Right cardiac atrium (tissue), 5 donors: Measurements from ENCODE around the gene VMP1. TPM values are rescaled to one million over a fixed set of nuclear protein-coding genes. Genes with fewer than 3 reads are reported as not detected.
"Not testable (repeated sequence)": the region's sequence is repeated elsewhere in the genome, so short reads cannot be mapped to it uniquely, and the experiment has no call there.

Source experiments
- ATAC-seq, 2 donors: fragments of 200-7000 bp; cut with Tn5 transposase; one replicate each; pipeline versions ENCODE4 v1.8.0 to v1.9.1; 2020; ENCODE audit warnings: moderate library complexity in 2 of 2, mild to moderate bottlenecking in 1 of 2
- DNase-seq, 3 donors: peaks; one replicate each; pipeline ENCODE4 v3.0.0-alpha.2; 2020
- H3K27ac ChIP-seq: one replicate; pipeline ENCODE4 v1.5.1; 2013; ENCODE audit warnings: mild to moderate bottlenecking, low read length, control low read depth, moderate library complexity
- H3K27me3 ChIP-seq: one replicate; pipeline ENCODE4 v1.6.1; 2013; ENCODE audit not compliant: control insufficient read depth, insufficient read depth
- H3K4me1 ChIP-seq: one replicate; pipeline ENCODE4 v1.6.1; 2013; ENCODE audit warnings: low read length; ENCODE audit not compliant: control insufficient read depth, insufficient read depth
- H3K4me3 ChIP-seq: one replicate; pipeline ENCODE4 v1.5.1; 2013; ENCODE audit warnings: low read length, control low read depth
- H3K9me3 ChIP-seq: one replicate; pipeline ENCODE4 v1.6.1; 2013; ENCODE audit warnings: low read length; ENCODE audit not compliant: control insufficient read depth
- WGBS: extraction: QIAGEN DNeasy Blood & Tissue Kit; methylation state at CpG from one replicate; pipeline ENCODE4 v1.1.7; 2013; 5-methylcytosine and 5-hydroxymethylcytosine counted together
- intact Hi-C, 4 donors: fragments of 100-400 bp; cut with DNase I; formaldehyde crosslinking; loops; one replicate each; pipeline versions ENCODE4 v1.11.0 to v1.14.0; 2022 to 2023
- polyA plus RNA-seq: library from polyadenylated mRNA; stranded (reverse); fragments of 200-250 nt; gene quantifications from one replicate; pipeline ENCODE4 v1.2.3, GENCODE V29; 2013
- total RNA-seq, 4 donors: library from RNA; stranded (reverse); fragmentation: NEBNext Ultra II Directional; extraction: Animal tissue kit (Norgen Biotek cat#: 25700); gene quantifications; one replicate each; pipeline ENCODE4 v1.2.1, GENCODE V29; 2021
- donor health status: healthy with polysubstance abuse.
- donor health status: DM: no; HTN: yes; CAD: no.
- donor health status: DM: no; HTN: no; CAD: no.
- donor health status: DM: no; HTN: yes; CAD: no; lungs with severe emphysema.
- donor health status: DM: yes; HTN: yes; CAD: no.

The VMP1 gene
- total and polyA plus RNA-seq, 5 donors = 60.7 to 106 (median 68.3) TPM

DNA sequence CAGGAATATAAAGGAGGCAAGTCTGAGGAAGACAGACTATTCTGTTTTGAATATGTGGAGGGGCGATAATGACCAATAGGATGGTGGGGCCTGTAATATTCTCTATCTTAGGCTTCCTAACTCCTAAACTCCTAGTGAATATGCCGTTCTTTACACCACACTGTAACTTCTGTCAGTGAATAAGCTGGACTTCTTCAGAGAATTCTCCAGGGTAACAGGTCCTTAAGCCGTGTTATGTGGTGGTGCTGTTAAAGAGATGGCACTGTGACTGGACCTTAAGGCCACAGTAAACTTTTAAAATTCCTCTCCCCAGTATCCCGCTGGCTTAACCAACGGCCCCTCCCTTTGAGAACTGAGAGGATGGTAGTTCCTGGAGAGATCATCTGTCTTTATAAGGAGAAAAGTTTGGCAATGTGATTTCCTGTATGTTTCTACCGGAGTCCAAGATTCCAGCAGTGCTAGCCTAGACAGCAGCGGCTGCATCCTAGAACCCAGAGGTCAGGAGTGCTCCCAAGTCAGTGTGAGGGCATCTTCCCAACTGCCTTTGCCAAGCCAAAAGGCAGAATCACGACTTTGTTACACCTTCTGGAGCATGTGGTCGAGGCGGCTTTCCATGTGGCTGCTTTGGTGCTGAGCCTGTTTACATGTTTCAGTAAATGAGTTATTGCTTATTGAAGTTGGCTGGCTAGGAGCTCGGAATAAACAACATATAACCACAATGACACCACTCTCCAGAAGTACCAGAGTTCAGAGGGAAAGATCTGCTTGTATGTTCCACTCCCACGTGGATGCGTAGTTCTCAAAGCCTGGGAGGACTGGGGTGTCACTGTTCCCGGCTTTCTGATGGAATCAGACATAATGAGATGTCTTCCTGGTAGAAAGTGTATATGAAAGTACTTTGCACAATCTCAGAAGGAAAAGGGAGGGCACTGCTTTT lies 144.3 kb downstream of the VMP1 start:
- no peak overlapping the region for H3K4me3 ChIP-seq
- WGBS = 54% methylated on average over 14 of the region's 14 CpGs
- no peaks in the 10 kb centered on the region for H3K27me3 ChIP-seq
- H3K9me3 ChIP-seq = no peaks in the 10 kb centered on the region
- ATAC-seq (peak in 1 of 2 donors; percentile 8), DNase-seq (peak in 1 of 3 donors; percentile 58)
- H3K27ac ChIP-seq = no peak overlapping the region
- H3K4me1 ChIP-seq = peaks cover 2% of the 10 kb centered on the region
- intact Hi-C loops = no loop called here

DNA sequence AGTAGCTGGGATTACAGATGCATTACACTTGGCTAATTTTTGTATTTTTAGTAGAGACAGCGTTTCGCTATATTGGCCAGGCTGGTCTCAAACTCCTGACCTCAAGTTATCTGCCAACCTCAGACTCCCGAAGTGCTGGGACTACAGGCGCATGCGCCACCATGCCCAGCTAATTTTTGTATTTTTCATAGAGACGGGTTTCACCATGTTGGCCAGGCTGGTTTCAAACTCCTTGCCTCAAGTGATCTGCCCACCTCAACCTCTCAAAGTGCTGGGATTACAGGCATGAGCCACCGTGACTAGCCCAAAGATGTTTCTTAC lies 145.4 kb downstream of the VMP1 start:
- ATAC-seq, H3K4me3 ChIP-seq, H3K4me1 ChIP-seq, H3K9me3 ChIP-seq, H3K27me3 ChIP-seq, H3K27ac ChIP-seq, DNase-seq, intact Hi-C loops: not testable (repeated sequence)
- 97% methylated on average over 7 of the region's 7 CpGs for WGBS

DNA sequence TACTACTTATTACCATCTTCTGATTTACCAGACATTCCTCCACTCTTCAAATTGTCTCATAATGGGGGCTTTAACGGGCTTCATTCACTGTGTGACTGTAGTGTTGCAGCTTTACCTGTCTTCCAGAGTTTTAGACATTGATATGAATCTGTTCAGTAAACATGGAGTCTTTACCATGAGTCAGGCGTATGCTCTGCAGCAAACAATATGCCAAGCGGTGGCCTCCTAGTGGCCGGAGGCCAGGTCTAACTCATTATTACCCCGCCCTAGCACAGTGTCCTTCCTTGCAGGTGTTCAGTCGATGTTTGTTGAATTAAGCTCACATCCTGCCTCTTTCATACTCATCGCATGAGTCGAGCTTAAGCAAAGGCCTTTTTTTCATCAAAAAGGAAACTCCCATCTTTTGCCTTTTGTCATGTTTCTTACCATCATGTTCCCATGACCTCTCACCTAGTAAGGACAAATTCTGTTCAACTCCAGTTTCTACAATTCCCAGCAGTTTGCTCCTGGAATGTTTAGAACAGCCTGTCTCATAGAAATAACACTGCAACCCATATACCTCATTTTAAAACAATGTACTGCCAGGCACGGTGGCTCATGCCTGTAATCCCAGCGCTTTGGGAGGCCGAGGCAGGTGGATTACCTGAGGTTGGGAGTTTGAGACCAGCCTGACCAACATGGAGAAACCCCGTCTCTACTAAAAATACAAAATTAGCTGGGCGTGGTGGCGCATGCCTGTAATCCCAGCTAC lies 145.9 kb downstream of the VMP1 start:
- no peak overlapping the region for H3K27ac ChIP-seq
- 75% methylated on average over 14 of the region's 14 CpGs for WGBS
- ATAC-seq = peak in 1 of 2 donors; percentile 45
- H3K27me3 ChIP-seq = no peaks in the 10 kb centered on the region
- no peaks in the 10 kb centered on the region for H3K9me3 ChIP-seq
- intact Hi-C loops = no loop called here
- DNase-seq = no peak
- peaks cover 2% of the 10 kb centered on the region for H3K4me1 ChIP-seq
- no peak overlapping the region for H3K4me3 ChIP-seq

DNA sequence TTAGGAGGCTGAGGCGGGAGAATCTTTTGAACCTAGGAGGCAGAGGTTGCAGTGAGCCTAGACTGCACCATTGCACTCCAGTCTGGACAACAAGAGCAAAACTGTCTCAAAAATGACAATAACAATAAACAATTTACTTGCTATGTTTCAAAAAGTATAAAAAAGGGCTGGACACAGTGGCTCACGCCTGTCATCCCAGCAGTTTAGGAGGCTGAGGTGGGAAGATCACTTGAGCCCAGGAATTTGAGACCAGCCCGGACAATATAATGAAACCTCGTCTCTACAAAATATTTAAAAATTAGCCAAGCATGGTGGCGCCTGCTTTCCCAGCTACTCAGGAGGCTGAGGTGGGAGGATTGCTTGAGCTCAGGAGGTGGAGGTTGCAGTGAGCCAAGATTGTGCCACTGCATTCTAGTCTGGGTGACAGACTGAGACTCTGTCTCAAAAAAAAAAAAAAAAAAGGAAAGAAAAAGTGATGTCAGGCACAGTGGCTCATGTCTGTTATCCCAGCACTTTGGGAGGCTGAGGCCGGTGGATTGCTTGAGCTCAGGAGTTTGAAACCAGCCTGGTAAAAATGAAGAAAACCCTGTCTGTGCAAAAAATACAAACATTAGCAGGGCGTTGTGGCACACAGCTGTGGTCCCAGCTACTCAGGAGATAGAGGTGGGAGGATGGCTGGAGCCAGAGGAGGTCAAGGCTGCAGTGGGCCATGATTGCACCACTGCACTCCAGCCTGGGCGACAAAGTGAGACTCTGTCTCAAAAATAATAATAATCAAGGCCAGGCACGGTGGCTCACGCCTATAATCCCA lies 146.7 kb downstream of the VMP1 start:
- H3K27ac ChIP-seq, ATAC-seq, H3K4me1 ChIP-seq, intact Hi-C loops, H3K4me3 ChIP-seq, H3K27me3 ChIP-seq, DNase-seq, H3K9me3 ChIP-seq: not testable (repeated sequence)
- WGBS = 94% methylated on average over 10 of the region's 10 CpGs

DNA sequence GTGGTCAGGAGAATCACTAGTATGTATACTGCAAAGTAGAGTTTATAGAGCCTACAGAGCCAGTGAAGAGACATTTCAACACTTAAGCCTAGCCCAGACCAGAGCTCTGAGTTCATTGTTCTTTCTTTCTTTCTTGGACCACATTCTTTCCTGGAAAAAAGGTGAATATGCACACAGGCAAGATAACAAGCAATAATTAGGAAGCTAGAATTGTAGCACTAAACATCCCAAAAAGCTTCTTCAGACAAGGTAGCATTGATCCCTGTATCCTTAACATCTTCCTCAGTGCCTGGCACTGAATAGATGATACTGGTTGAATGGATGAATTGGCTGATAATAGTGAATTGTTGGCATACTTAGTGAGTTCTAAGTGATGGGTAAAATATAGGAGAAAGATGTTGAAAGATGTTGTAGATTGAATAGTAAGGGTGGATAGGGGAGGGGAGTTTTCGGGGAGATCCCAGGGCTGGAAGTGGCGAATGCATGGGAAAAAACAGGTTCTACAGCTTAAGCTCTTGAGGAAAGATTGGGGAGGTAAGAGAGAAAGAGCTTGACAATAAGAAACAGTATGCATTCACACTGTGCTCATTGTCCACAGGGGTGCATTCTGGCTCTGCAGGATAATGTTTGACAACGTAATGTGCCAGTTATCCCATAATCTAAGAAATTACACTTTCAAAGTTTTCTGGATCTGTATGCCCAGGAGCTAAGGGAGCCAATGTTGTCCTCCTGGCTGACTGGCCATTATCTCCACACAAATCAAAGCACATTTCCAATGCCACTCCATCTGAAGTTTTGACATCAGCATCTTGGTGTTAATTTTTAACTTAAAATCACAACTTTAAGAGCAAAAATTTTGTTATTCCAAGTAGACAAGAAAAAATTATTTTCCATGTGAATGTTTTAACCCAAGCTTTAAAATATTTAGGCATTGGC lies 149.7 kb downstream of the VMP1 start:
- 89% methylated on average over 3 of the region's 3 CpGs for WGBS
- no peaks in the 10 kb centered on the region for H3K27me3 ChIP-seq
- intact Hi-C loops = no loop called here
- ATAC-seq (no peak), DNase-seq (no peak)
- H3K4me3 ChIP-seq = no peak overlapping the region
- H3K9me3 ChIP-seq = no peaks in the 10 kb centered on the region
- no peak overlapping the region for H3K27ac ChIP-seq
- H3K4me1 ChIP-seq = no peaks in the 10 kb centered on the region

DNA sequence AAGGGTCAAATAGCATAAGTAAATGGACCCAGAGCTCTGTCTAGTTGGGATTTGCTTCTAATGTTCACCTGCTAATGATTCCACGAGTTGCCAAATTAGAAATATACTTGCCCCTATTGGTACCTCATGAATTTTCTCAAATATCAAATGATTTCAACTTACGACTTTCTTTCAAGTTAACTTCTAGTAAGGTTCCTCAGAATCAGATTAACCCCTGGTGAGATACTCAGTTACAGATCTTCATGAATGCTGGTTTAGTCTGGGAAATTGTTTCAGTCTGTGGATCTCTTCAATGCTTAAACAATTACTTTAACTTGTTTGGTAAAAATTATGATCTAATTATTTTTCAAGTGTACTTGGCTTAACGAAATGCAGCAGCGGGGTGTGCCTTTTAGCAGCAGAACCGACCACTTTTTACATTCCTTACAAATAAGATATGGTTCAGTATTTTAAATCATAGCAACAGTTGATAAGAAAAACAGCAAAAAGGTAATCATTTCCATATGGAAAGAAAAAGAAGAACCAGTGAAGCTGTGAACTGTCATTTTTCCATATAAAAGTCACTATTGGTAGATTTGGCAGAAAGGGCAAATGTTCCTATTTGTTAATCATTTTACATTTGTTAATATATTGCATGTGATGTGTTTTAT lies 150.8 kb downstream of the VMP1 start:
- intact Hi-C loops = no loop called here
- ATAC-seq = no peak
- 80% methylated on average over 5 of the region's 5 CpGs for WGBS

DNA sequence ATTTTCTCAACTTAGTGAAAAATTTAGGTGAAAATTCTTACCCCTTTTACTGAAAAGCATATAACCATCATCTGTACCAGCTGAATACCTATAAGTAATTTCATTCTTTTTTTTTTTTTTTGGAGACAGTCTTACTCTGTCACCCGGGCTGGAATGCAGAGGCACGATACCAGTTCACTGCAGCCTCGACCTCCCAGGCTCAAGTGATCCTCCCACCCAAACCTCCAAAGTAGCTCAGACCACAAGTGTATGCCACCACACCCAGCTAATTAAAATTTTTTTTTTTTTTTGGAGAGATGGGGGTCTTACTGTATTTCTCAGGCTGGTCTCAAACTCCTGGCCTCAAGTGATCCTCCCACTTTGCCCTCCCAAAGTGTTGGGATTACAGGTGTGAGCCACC lies 151.5 kb downstream of the VMP1 start:
- WGBS = 70% methylated on average over 3 of the region's 3 CpGs
- Histone ChIP-seq H3K4me3 (no peak overlapping the region), H3K27me3 (no peaks in the 10 kb centered on the region), H3K4me1 (no peaks in the 10 kb centered on the region), H3K27ac (no peak overlapping the region), H3K9me3 (no peaks in the 10 kb centered on the region)
- intact Hi-C loops = no loop called here
- DNase-seq = no peak
- no peak for ATAC-seq

More for the DNA sequence above, 150.8 kb downstream of the VMP1 start:
- Histone ChIP-seq H3K4me1 (no peaks in the 10 kb centered on the region), H3K9me3 (no peaks in the 10 kb centered on the region), H3K4me3 (no peak overlapping the region), H3K27me3 (no peaks in the 10 kb centered on the region), H3K27ac (no peak overlapping the region)
- no peak for DNase-seq

DNA sequence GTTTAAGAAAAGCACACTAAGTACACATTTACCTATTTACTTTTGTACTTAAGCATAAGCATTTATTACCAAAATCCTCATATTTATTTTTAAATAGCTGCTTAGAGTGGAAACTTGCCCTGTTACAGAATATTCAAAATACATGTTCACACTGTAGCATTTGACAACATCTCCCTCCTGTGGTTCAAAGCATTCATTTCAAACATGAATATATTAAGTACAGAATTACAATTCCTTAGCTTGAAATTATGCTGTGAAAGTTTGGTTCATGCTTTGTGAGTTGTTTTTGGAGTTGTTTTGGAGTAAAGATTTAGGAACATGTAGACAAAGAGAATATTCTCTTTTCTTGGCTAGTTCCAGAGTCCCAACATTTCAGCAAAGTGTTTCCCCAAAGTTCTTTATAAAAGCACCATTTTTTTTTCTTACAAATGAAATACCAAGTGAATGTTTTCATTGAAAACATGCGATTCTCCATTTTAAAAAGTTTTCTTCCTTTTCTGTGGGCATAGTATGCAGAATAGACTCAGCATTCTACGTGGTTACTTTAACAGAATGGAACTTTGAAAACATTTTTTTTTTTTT lies 152.1 kb downstream of the VMP1 start:
- DNase-seq (no peak), ATAC-seq (peak in 1 of 2 donors; percentile 63)
- no peaks in the 10 kb centered on the region for H3K9me3 ChIP-seq
- intact Hi-C loops = no loop called here
- H3K4me1 ChIP-seq = no peaks in the 10 kb centered on the region
- no peak overlapping the region for H3K4me3 ChIP-seq
- no peak overlapping the region for H3K27ac ChIP-seq
- no peaks in the 10 kb centered on the region for H3K27me3 ChIP-seq
- 82% methylated on average over 2 of the region's 2 CpGs for WGBS

DNA sequence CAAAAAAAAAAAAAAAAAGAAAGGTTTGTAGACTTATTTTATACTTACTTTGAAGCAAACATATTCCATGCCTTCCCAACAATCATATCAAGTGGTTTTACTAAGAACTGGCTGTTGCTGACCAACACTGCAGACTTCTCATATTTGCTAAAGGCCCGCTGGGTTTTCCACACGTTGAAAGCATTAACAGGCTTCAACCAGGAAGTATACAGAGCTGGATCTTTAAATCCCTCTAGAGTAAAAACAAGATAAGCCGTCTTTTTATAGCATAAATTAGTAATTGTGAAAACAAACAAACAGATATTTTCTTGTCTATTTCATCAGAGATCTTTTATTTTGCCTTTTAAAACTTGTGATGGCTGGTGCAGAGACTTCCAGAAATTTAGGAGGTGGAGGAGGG lies 156.2 kb downstream of the VMP1 start:
- intact Hi-C loops = no loop called here
- DNase-seq (no peak), ATAC-seq (no peak)
- WGBS = 54% methylated on average over 3 of the region's 3 CpGs
- Histone ChIP-seq H3K9me3 (no peaks in the 10 kb centered on the region), H3K27me3 (no peaks in the 10 kb centered on the region), H3K27ac (no peak overlapping the region), H3K4me3 (no peak overlapping the region), H3K4me1 (no peaks in the 10 kb centered on the region)

DNA sequence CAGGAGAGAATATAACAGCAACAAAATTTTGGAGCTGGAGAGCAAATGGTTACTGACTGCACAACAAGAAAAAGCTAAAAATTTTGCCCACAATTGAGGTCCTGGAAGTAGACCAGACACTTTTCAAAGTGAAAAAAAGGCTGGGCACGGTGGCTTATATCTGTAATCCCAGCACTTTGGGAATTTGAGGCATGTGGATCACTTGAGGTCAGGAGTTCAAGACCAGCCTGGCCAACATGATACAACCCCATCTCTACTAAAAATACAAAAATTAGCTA lies 162.4 kb downstream of the VMP1 start:
- ATAC-seq (no peak), DNase-seq (no peak)
- Histone ChIP-seq H3K9me3 (no peaks in the 10 kb centered on the region), H3K27me3 (no peaks in the 10 kb centered on the region), H3K4me1 (no peaks in the 10 kb centered on the region), H3K27ac (no peak overlapping the region), H3K4me3 (no peak overlapping the region)
- intact Hi-C loops = no loop called here
- WGBS = 26% methylated on average over 1 of the region's 1 CpG
